Mesenchymal stem cell (in vitro differentiated cells and primary cell): ENCODE data around the gene PAX6.

Experiments
- DNase-seq: peaks from one replicate; pipeline ENCODE4 v3.0.0-alpha.2; 2013
- H2AFZ ChIP-seq: one replicate; pipeline ENCODE4 v1.6.1; 2013; ENCODE audit warnings: low read depth, mild to moderate bottlenecking, control low read depth, inconsistent platforms, low read length, moderate library complexity
- H2AK5ac ChIP-seq: 2 replicates; pipeline ENCODE4 v1.6.1; 2013; ENCODE audit warnings: low read length, moderate library complexity, mild to moderate bottlenecking, inconsistent platforms; ENCODE audit not compliant: severe bottlenecking
- H2BK120ac ChIP-seq: one replicate; pipeline ENCODE4 v1.6.1; 2013; ENCODE audit warnings: low read depth, mild to moderate bottlenecking, inconsistent platforms, low read length, moderate library complexity
- H2BK12ac ChIP-seq, 2 experiments: one replicate each; pipeline ENCODE4 v1.6.1; 2013; ENCODE audit warnings: inconsistent platforms in 2 of 2, low read length in 2 of 2, mild to moderate bottlenecking in 2 of 2, moderate library complexity in 2 of 2, control low read depth in 1 of 2
- H2BK15ac ChIP-seq: one replicate; pipeline ENCODE4 v1.6.1; 2013; ENCODE audit warnings: mild to moderate bottlenecking, low read depth, inconsistent platforms; ENCODE audit not compliant: poor library complexity, severe bottlenecking
- H2BK5ac ChIP-seq: 2 replicates; pipeline ENCODE4 v1.6.1; 2013; ENCODE audit warnings: low read depth, mild to moderate bottlenecking, low read length, control low read depth, inconsistent platforms; ENCODE audit not compliant: poor library complexity, severe bottlenecking
- H3K14ac ChIP-seq, 2 experiments: one replicate each; pipeline ENCODE4 v1.6.1; 2013; ENCODE audit warnings: inconsistent platforms in 2 of 2, low read length in 2 of 2, control low read depth in 1 of 2, mild to moderate bottlenecking in 1 of 2, moderate library complexity in 1 of 2
- H3K18ac ChIP-seq, 2 experiments: one replicate each; pipeline ENCODE4 v1.6.1; 2013; ENCODE audit warnings: inconsistent platforms in 2 of 2, low read length in 2 of 2, control low read depth in 1 of 2, low read depth in 1 of 2, mild to moderate bottlenecking in 1 of 2
- H3K23ac ChIP-seq, 2 experiments: one replicate each; pipeline ENCODE4 v1.6.1; 2013; ENCODE audit warnings: inconsistent platforms in 2 of 2, low read length in 2 of 2, mild to moderate bottlenecking in 2 of 2, moderate library complexity in 2 of 2, control low read depth in 1 of 2
- H3K27ac ChIP-seq: 2 replicates; pipeline ENCODE4 v1.5.1; 2013; ENCODE audit warnings: mild to moderate bottlenecking, moderate library complexity, low read length, control low read depth, inconsistent platforms; ENCODE audit not compliant: poor library complexity, severe bottlenecking
- H3K27me3 ChIP-seq, 2 experiments: 2 replicates each; pipeline versions ENCODE4 v1.6.1 to v1.7.0; 2013; ENCODE audit warnings: low read length in 2 of 2, mild to moderate bottlenecking in 2 of 2, moderate library complexity in 2 of 2, control low read depth in 1 of 2, inconsistent platforms in 1 of 2; ENCODE audit not compliant: control insufficient read depth in 1 of 2, insufficient read depth in 1 of 2
- H3K36me3 ChIP-seq, 2 experiments: 2 replicates each; pipeline versions ENCODE4 v1.6.1 to v1.7.0; 2013; ENCODE audit warnings: low read length in 2 of 2, control low read depth in 1 of 2, inconsistent platforms in 1 of 2, low read depth in 1 of 2, mild to moderate bottlenecking in 1 of 2; ENCODE audit not compliant: insufficient read depth in 2 of 2, control insufficient read depth in 1 of 2
- H3K4ac ChIP-seq, 2 experiments: one replicate each; pipeline ENCODE4 v1.6.1; 2013; ENCODE audit warnings: inconsistent platforms in 2 of 2, low read length in 2 of 2, mild to moderate bottlenecking in 2 of 2, moderate library complexity in 2 of 2, control low read depth in 1 of 2, low read depth in 1 of 2
- H3K4me1 ChIP-seq: 2 replicates; pipeline ENCODE4 v1.6.1; 2013; ENCODE audit warnings: low read depth, low read length, control low read depth; ENCODE audit not compliant: control insufficient read depth, insufficient read depth
- H3K4me2 ChIP-seq: 2 replicates; pipeline ENCODE4 v1.6.1; 2013; ENCODE audit warnings: low read length, mild to moderate bottlenecking, inconsistent platforms; ENCODE audit not compliant: poor library complexity, severe bottlenecking
- H3K4me3 ChIP-seq, 2 experiments: 2 replicates each; pipeline versions ENCODE4 v1.5.1 to v1.7.0; 2013; ENCODE audit warnings: low read length in 2 of 2, mild to moderate bottlenecking in 2 of 2, control low read depth in 1 of 2, low read depth in 1 of 2; ENCODE audit not compliant: insufficient read depth in 1 of 2
- H3K79me1 ChIP-seq: replicated peaks from 2 replicates; pipeline ENCODE4 v1.6.1; 2013; ENCODE audit warnings: mild to moderate bottlenecking, control low read depth, low read length, inconsistent platforms; ENCODE audit not compliant: poor library complexity, severe bottlenecking
- H3K9ac ChIP-seq: 2 replicates; pipeline ENCODE4 v1.7.0; 2013; ENCODE audit warnings: mild to moderate bottlenecking, low read length, moderate library complexity
- H3K9me3 ChIP-seq: 2 replicates; pipeline ENCODE4 v1.7.0; 2013; ENCODE audit warnings: mild to moderate bottlenecking, low read length; ENCODE audit not compliant: control insufficient read depth
- H4K8ac ChIP-seq: one replicate; pipeline ENCODE4 v1.6.1; 2013; ENCODE audit warnings: inconsistent platforms, mild to moderate bottlenecking, low read length, moderate library complexity
- H4K91ac ChIP-seq: one replicate; pipeline ENCODE4 v1.6.1; 2013; ENCODE audit warnings: mild to moderate bottlenecking, low read length, inconsistent platforms
- WGBS: methylation state at CpG from one replicate; pipeline ENCODE4 v1.1.7; 2013; ENCODE audit warnings: mixed read lengths; 5-methylcytosine and 5-hydroxymethylcytosine counted together

Gene PAX6

GRCh38 chr11:31820438-31820818 lies 9.3 kb upstream of the PAX6 start:
- Histone ChIP-seq H3K4me2 (no peak overlapping the region), H2AFZ (no peak overlapping the region), H2BK15ac (no peak overlapping the region), H3K4me3 (no peak overlapping the region), H3K23ac (peak overlapping the region in 1 of 2 experiments; percentile 89), H2BK5ac (no peak overlapping the region), H2BK12ac (no peak overlapping the region), H3K27ac (no peak overlapping the region), H4K8ac (no peak overlapping the region), H4K91ac (no peak overlapping the region), H2BK120ac (no peak overlapping the region), H3K18ac (no peak overlapping the region), H3K36me3 (peaks cover 0 to 5% of the 10 kb centered on the region in 2 experiments), H3K27me3 (peaks cover 99% of the 10 kb centered on the region in 2 experiments), H2AK5ac (no peak overlapping the region), H3K9ac (no peak overlapping the region), H3K4me1 (peaks cover 34% of the 10 kb centered on the region), H3K9me3 (peaks cover 2% of the 10 kb centered on the region), H3K4ac (no peak overlapping the region), H3K79me1 (no peaks in the 10 kb centered on the region), H3K14ac (no peak overlapping the region)
- 1% methylated on average over 11 of the region's 15 CpGs for WGBS
- no peak for DNase-seq

- WGBS = 2% methylated on average over 55 of the region's 55 CpGs
- Histone ChIP-seq H3K9me3 (peaks cover 2% of the 10 kb centered on the region), H3K27ac (no peak overlapping the region), H2BK5ac (no peak overlapping the region), H3K79me1 (no peaks in the 10 kb centered on the region), H3K36me3 (peaks cover 0 to 5% of the 10 kb centered on the region in 2 experiments), H3K4me2 (no peak overlapping the region), H3K4me1 (peaks cover 37% of the 10 kb centered on the region), H3K4ac (no peak overlapping the region), H3K14ac (no peak overlapping the region), H3K27me3 (peaks cover 99% of the 10 kb centered on the region in 2 experiments), H4K8ac (no peak overlapping the region), H2BK120ac (no peak overlapping the region), H3K23ac (no peak overlapping the region), H3K9ac (no peak overlapping the region), H2BK12ac (no peak overlapping the region), H3K18ac (no peak overlapping the region), H2AK5ac (no peak overlapping the region), H4K91ac (no peak overlapping the region), H3K4me3 (no peak overlapping the region), H2BK15ac (no peak overlapping the region), H2AFZ (no peak overlapping the region)
- DNase-seq = no peak
Measured at GRCh38 chr11:31819621-31820437, 8.7 kb upstream of the PAX6 start.

GRCh38 chr11:31818874-31819331 lies 7.8 kb upstream of the PAX6 start:
- peaks cover 99% of the 10 kb centered on the region in 2 experiments for H3K27me3 ChIP-seq
- no peak overlapping the region for H2BK15ac ChIP-seq
- H3K9me3 ChIP-seq = peaks cover 2% of the 10 kb centered on the region
- no peak overlapping the region for H4K8ac ChIP-seq
- no peak overlapping the region for H2BK5ac ChIP-seq
- no peaks in the 10 kb centered on the region for H3K79me1 ChIP-seq
- 2% methylated on average over 22 of the region's 26 CpGs for WGBS
- H2BK120ac ChIP-seq = no peak overlapping the region
- no peak overlapping the region for H3K4ac ChIP-seq
- H3K27ac ChIP-seq = no peak overlapping the region
- H2AFZ ChIP-seq = no peak overlapping the region
- no peak overlapping the region for H3K4me2 ChIP-seq
- H3K18ac ChIP-seq = no peak overlapping the region
- H3K23ac ChIP-seq = no peak overlapping the region
- H3K4me1 ChIP-seq = peaks cover 40% of the 10 kb centered on the region
- H2AK5ac ChIP-seq = no peak overlapping the region
- no peak overlapping the region for H3K9ac ChIP-seq
- H3K4me3 ChIP-seq = no peak overlapping the region
- no peak overlapping the region for H2BK12ac ChIP-seq
- H3K14ac ChIP-seq = no peak overlapping the region
- no peak for DNase-seq
- H3K36me3 ChIP-seq = peaks cover 0 to 5% of the 10 kb centered on the region in 2 experiments
- H4K91ac ChIP-seq = no peak overlapping the region

GRCh38 chr11:31818425-31818755 lies 7.3 kb upstream of the PAX6 start:
- 5% methylated on average over 9 of the region's 9 CpGs for WGBS
- no peaks in the 10 kb centered on the region for H3K9me3 ChIP-seq

More at GRCh38 chr11:31818425-31818755, 7.3 kb upstream of the PAX6 start:
- no peak overlapping the region for H3K23ac ChIP-seq
- H2BK120ac ChIP-seq = no peak overlapping the region
- H4K8ac ChIP-seq = no peak overlapping the region
- H3K36me3 ChIP-seq = peaks cover 0 to 5% of the 10 kb centered on the region in 2 experiments
- H3K14ac ChIP-seq = no peak overlapping the region
- no peak overlapping the region for H2AFZ ChIP-seq
- no peak overlapping the region for H3K4ac ChIP-seq
- no peak overlapping the region for H2BK5ac ChIP-seq
- peaks cover 99% of the 10 kb centered on the region in 2 experiments for H3K27me3 ChIP-seq
- no peak overlapping the region for H3K4me3 ChIP-seq
- no peak overlapping the region for H4K91ac ChIP-seq
- H3K4me2 ChIP-seq = no peak overlapping the region
- no peak overlapping the region for H3K18ac ChIP-seq
- no peak overlapping the region for H2AK5ac ChIP-seq
- H3K27ac ChIP-seq = no peak overlapping the region
- H2BK12ac ChIP-seq = no peak overlapping the region
- no peaks in the 10 kb centered on the region for H3K79me1 ChIP-seq
- DNase-seq = no peak
- no peak overlapping the region for H2BK15ac ChIP-seq
- no peak overlapping the region for H3K9ac ChIP-seq
- peaks cover 42% of the 10 kb centered on the region for H3K4me1 ChIP-seq
